Stimulated activated CD8-positive, alpha-beta memory T cell treated with anti-CD3 and anti-CD28 coated beads, Interleukin-4, amount 100 ng/mL, for 1 hour (primary cell): ENCODE measurements around the gene INPPL1.
"Not testable (repeated sequence)": the region's sequence is repeated elsewhere in the genome, so short reads cannot be mapped to it uniquely, and the experiment has no call there.

Experiments used
- DNase-seq, 2 donors: peaks; one replicate each; pipeline ENCODE4 v3.0.0-alpha.2; 2020; ENCODE audit warnings: low read depth in 2 of 2, low spot score in 1 of 2

The INPPL1 gene

GRCh38 chr11:72243173-72244059 is 18.8 kb downstream of the INPPL1 start:
- DNase-seq: no peak

GRCh38 chr11:72244060-72244360 is 19.4 kb downstream of the INPPL1 start, which contains the start of gene PHOX2A:
Gene PHOX2A, minus strand, starts transcription at chr11:72244176. Its CDS starts 172 bp downstream, at chr11:72244004.
- DNase-seq: no peak

GRCh38 chr11:72244361-72245262 is 20.0 kb downstream of the INPPL1 start:
- no peak for DNase-seq

- no peak for DNase-seq
These were observed 20.8 kb downstream of the INPPL1 start for GRCh38 chr11:72245263-72245816.

GRCh38 chr11:72247584-72247983 is 23.0 kb downstream of the INPPL1 start:
- no peak for DNase-seq

GRCh38 chr11:72249961-72250360 is 25.4 kb downstream of the INPPL1 start:
- no peak for DNase-seq

- DNase-seq: no peak
These were observed 26.3 kb downstream of the INPPL1 start for GRCh38 chr11:72250661-72251464.

GRCh38 chr11:72251614-72252013 is 27.0 kb downstream of the INPPL1 start:
- DNase-seq: no peak

GRCh38 chr11:72253392-72253791 is 28.8 kb downstream of the INPPL1 start:
- no peak for DNase-seq

- DNase-seq: no peak
These were observed 29.9 kb downstream of the INPPL1 start for GRCh38 chr11:72254299-72254993.

GRCh38 chr11:72257570-72257969 is 33.0 kb downstream of the INPPL1 start:
- no peak for DNase-seq

- no peak for DNase-seq
These were observed 34.9 kb downstream of the INPPL1 start for GRCh38 chr11:72259490-72259889.

GRCh38 chr11:72260574-72260973 is 36.0 kb downstream of the INPPL1 start:
- DNase-seq: no peak

- no peak for DNase-seq
These were observed 38.8 kb downstream of the INPPL1 start for GRCh38 chr11:72263361-72263760.

- no peak for DNase-seq
These were observed 41.4 kb downstream of the INPPL1 start for GRCh38 chr11:72265951-72266350.

GRCh38 chr11:72266960-72267359 is 42.4 kb downstream of the INPPL1 start:
- DNase-seq: not testable (repeated sequence)

GRCh38 chr11:72267956-72268617 is 43.5 kb downstream of the INPPL1 start:
- no peak for DNase-seq

GRCh38 chr11:72271980-72272379 is 47.4 kb downstream of the INPPL1 start:
- no peak for DNase-seq

- no peak for DNase-seq
These were observed 49.9 kb downstream of the INPPL1 start for GRCh38 chr11:72274435-72274834.

- DNase-seq: no peak
These were observed 54.3 kb downstream of the INPPL1 start for GRCh38 chr11:72278905-72279304.
